K562 treated with DMSO at 1 percent for 12 hours (cell line): Measurements from ENCODE around the gene PIP5K1B. TPM values are rescaled to one million over a fixed set of nuclear protein-coding genes. Genes with fewer than 3 reads are reported as not detected.

ENCODE experiments used
- total RNA-seq: library from RNA; unstranded; fragments of 300-600 nt; gene quantifications from 2 replicates; pipeline ENCODE4 v1.2.3, GENCODE V29; 2022; ENCODE audit not compliant: insufficient read depth

Gene PIP5K1B, protein sequence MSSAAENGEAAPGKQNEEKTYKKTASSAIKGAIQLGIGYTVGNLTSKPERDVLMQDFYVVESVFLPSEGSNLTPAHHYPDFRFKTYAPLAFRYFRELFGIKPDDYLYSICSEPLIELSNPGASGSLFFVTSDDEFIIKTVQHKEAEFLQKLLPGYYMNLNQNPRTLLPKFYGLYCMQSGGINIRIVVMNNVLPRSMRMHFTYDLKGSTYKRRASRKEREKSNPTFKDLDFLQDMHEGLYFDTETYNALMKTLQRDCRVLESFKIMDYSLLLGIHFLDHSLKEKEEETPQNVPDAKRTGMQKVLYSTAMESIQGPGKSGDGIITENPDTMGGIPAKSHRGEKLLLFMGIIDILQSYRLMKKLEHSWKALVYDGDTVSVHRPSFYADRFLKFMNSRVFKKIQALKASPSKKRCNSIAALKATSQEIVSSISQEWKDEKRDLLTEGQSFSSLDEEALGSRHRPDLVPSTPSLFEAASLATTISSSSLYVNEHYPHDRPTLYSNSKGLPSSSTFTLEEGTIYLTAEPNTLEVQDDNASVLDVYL
- total RNA-seq = 6.5 and 10.9 TPM in 2 replicates

DNA sequence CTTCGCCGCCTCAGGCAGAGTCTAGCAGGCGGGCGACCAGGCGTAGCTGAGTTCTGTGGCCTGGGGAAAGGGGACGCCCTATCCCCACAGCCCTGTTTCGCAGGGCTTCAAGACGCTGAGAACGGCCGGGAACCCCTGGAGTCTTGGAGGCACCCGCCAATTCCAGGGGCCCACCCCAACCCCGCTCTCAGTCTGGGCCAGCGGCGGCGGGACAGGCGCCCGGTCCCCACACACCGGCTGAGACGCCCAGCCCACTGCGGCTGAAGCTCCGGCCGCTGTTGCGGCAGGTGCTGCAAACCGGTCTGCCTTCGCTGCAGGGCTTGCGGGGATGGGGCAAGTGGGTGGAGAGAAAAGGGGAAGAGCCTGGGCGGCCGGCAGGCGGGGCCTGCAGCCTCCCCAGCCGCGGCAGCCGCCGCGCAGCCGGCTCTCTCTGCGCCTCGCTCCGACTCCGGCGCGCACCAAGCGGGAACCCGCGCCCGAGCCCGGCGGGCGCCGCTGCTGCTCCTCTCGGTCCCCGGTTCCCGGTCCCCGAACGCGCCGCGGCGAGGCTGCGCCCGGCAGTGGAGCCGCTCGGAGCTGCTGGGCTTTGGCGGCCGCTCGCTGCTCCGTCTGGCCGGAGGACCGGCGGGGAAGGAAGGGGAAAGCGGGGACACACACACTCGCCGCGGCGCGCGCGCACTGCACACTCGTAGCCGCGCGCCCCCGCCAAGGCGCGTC, at the start of gene PIP5K1B:
PIP5K1B (plus strand) TSS at position 427 of the 717 bp plus-strand sequence. CDS start 117,375 bp downstream, outside the sequence.

DNA sequence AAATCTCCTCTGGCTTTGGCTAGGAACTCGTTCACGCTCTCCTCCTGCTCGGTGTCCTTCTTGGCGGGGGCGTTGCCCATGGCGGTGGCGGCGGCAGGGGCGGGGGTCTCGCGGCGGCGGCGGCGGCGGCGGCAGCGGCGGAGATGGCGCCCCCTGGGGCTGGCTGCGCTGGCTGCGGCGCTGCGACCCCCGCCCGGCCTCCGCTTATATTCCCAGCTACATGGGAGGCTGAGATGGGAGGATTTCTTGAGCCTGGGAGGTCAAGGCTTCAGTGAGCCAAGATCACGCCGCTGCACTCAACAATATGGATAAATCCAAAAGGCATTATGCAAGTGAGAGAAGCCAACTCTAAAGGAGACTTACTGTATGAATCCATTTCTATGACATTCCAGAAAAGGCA, 309.0 kb downstream of the PIP5K1B start, which contains the start of gene PRKACG:
PRKACG (minus strand) TSS at position 101 of the 400 bp plus-strand sequence; CDS start at position 80, 21 bp downstream.

DNA sequence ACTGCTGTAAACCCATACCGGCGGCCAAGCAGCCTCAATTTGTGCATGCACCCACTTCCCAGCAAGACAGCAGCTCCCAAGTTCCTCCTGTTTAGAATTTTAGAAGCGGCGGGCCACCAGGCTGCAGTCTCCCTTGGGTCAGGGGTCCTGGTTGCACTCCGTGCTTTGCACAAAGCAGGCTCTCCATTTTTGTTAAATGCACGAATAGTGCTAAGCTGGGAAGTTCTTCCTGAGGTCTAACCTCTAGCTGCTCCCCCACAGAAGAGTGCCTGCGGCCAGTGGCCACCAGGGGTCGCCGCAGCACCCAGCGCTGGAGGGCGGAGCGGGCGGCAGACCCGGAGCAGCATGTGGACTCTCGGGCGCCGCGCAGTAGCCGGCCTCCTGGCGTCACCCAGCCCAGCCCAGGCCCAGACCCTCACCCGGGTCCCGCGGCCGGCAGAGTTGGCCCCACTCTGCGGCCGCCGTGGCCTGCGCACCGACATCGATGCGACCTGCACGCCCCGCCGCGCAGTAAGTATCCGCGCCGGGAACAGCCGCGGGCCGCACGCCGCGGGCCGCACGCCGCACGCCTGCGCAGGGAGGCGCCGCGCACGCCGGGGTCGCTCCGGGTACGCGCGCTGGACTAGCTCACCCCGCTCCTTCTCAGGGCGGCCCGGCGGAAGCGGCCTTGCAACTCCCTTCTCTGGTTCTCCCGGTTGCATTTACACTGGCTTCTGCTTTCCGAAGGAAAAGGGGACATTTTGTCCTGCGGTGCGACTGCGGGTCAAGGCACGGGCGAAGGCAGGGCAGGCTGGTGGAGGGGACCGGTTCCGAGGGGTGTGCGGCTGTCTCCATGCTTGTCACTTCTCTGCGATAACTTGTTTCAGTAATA, 330.6 kb downstream of the PIP5K1B start, which contains the start of gene FXN:
FXN (plus strand) TSS at position 315 of the 871 bp plus-strand sequence; CDS start at position 346, 31 bp downstream.

Other genes starting within 250 kb of the PIP5K1B start
- gene TMEM252, start 164.4 kb upstream of the PIP5K1B start, total RNA-seq = not detected in 2 replicates